ENCODE data around the gene FNBP1L. TPM values are rescaled to one million over a fixed set of nuclear protein-coding genes. Genes with fewer than 3 reads are reported as not detected.

The FNBP1L gene
- total and polyA plus RNA-seq, 2 experiments from 2014 or later, result 56.3 to 132 TPM

- TF ChIP-seq ZNF462 (CRISPR knock-in tag; IDR thresholded peaks at IDR 0.05) (no peak), ZNF331 (CRISPR knock-in tag; IDR thresholded peaks at IDR 0.05; ENCODE audit: low read depth) (no peak), CTCF (conservative IDR thresholded peaks at IDR 0.05; ENCODE audit: low read depth in 2 of 2) (no peak), NANOG (IDR thresholded peaks at IDR 0.05; ENCODE audit: borderline replicate concordance) (no peak)
Measured at GRCh38 chr1:93471284-93471683, 23.4 kb downstream of the FNBP1L start (continued).

GRCh38 chr1:93471911-93472310, 24.0 kb downstream of the FNBP1L start:
- H3K27me3 Mint-ChIP-seq (ENCODE audit: insufficient read depth, low read depth, poor library complexity), result peaks cover 11% of the 10 kb centered on the region
- Histone ChIP-seq H3K4me2 (0 out of 2 replicates have a peak overlapping the region, but pooled peaks have one; percentile 12), H3K36me3 (ENCODE audit: insufficient read depth) (no peaks in the 10 kb centered on the region), H3K9me2 (ENCODE audit: insufficient read depth) (no peaks in the 10 kb centered on the region), H3K4me3 (no peak overlapping the region), H3K27ac (ENCODE audit: low read depth) (peak overlapping the region; percentile 12; the same call in 1 of the 2 replicates), H3F3A (replicated peaks; ENCODE audit: low read depth) (no peaks in the 10 kb centered on the region), H4K20me1 (replicated peaks; ENCODE audit: insufficient read depth) (peaks cover 49% of the 10 kb centered on the region), H3K27me3 (ENCODE audit: insufficient read depth) (no peaks in the 10 kb centered on the region), H3K4me1 (ENCODE audit: insufficient read depth) (peaks cover 31% of the 10 kb centered on the region), H3K79me2 (replicated peaks; ENCODE audit: insufficient read depth) (peaks cover 100% of the 10 kb centered on the region), H2AFZ (no peak overlapping the region)
- H3K36me3 Mint-ChIP-seq (ENCODE audit: low read depth), result peaks cover 14% of the 10 kb centered on the region; the same call in 2 of the 3 replicates
- DNase-seq (ENCODE audit: low spot score), result no peak
- peaks cover 22% of the 10 kb centered on the region for H3K4me1 Mint-ChIP-seq
- H3K4me3 Mint-ChIP-seq, result no peak overlapping the region
- ATAC-seq, result no peak
- peak overlapping the region; percentile 61; the same call in 1 of the 2 replicates for H3K27ac Mint-ChIP-seq
- TF ChIP-seq ZNF331 (CRISPR knock-in tag; IDR thresholded peaks at IDR 0.05; ENCODE audit: low read depth), result no peak
- no peak for TF ChIP-seq EZH2phosphoT487 (IDR thresholded peaks at IDR 0.05; ENCODE audit: unreplicated experiment)
- TF ChIP-seq EZH2 (IDR thresholded peaks at IDR 0.05; ENCODE audit: low read depth, unreplicated experiment), result no peak
- no peak for TF ChIP-seq JUNB (IDR thresholded peaks at IDR 0.05; ENCODE audit: unreplicated experiment)
- H3K9me3 Mint-ChIP-seq, result peaks cover 2% of the 10 kb centered on the region; the same call in 1 of the 3 replicates
